CD14-positive monocyte (primary cell): ENCODE measurements around the gene SBF2. TPM values are rescaled to one million over a fixed set of nuclear protein-coding genes. Genes with fewer than 3 reads are reported as not detected.

Experiments used
- DNase-seq, 3 donors: peaks; one replicate each; pipeline ENCODE4 v3.0.0-alpha.2; 2011 to 2022
- H2AFZ ChIP-seq: 2 replicates; pipeline ENCODE4 v1.6.0; 2012; ENCODE audit warnings: mild to moderate bottlenecking, low read depth, low read length, inconsistent platforms; ENCODE audit not compliant: insufficient read depth, poor library complexity, severe bottlenecking
- H3K27ac ChIP-seq, 2 donors: 1 replicate in 1 of 2; 2 replicates in 1 of 2; pipeline ENCODE4 v1.5.1; 2012 to 2013; ENCODE audit warnings: low read length in 2 of 2, control low read depth in 1 of 2, inconsistent platforms in 1 of 2, low read depth in 1 of 2, mild to moderate bottlenecking in 1 of 2
- H3K27me3 ChIP-seq, 2 donors: one replicate each; pipeline versions ENCODE4 v1.6.0 to v1.6.1; 2011 to 2013; ENCODE audit warnings: low read length in 2 of 2; ENCODE audit not compliant: control insufficient read depth in 2 of 2, insufficient read depth in 2 of 2
- H3K36me3 ChIP-seq, 2 donors: replicated peaks in 1 of 2; 1 replicate in 1 of 2; 2 replicates in 1 of 2; pipeline versions ENCODE4 v1.5.1 to v1.6.1; 2012 to 2013; ENCODE audit warnings: low read length in 2 of 2, control low read depth in 1 of 2, inconsistent platforms in 1 of 2, mild to moderate bottlenecking in 1 of 2; ENCODE audit not compliant: insufficient read depth in 2 of 2, control insufficient read depth in 1 of 2
- H3K4me1 ChIP-seq, 2 donors: 1 replicate in 1 of 2; 2 replicates in 1 of 2; pipeline versions ENCODE4 v1.5.1 to v1.6.1; 2012 to 2013; ENCODE audit warnings: low read length in 2 of 2, control low read depth in 1 of 2, inconsistent platforms in 1 of 2, mild to moderate bottlenecking in 1 of 2, moderate library complexity in 1 of 2; ENCODE audit not compliant: insufficient read depth in 2 of 2, control insufficient read depth in 1 of 2
- H3K4me2 ChIP-seq: replicated peaks from 2 replicates; pipeline ENCODE3; 2012; ENCODE audit warnings: low read length, moderate library complexity, mild to moderate bottlenecking; ENCODE audit not compliant: poor library complexity, severe bottlenecking; ENCODE audit errors: extremely low read depth
- H3K4me3 ChIP-seq, 3 experiments: fragments of 200-600 bp in 1 of 3; sonication (generic) in 1 of 3; replicated peaks in 1 of 3; 1 replicate in 2 of 3; 2 replicates in 1 of 3; pipeline ENCODE4 v1.5.1; 2011 to 2013; ENCODE audit warnings: low read length in 3 of 3, mild to moderate bottlenecking in 3 of 3, control low read depth in 2 of 3, low read depth in 2 of 3, inconsistent platforms in 1 of 3, moderate library complexity in 1 of 3
- H3K79me2 ChIP-seq: 2 replicates; pipeline ENCODE4 v1.6.0; 2012; ENCODE audit warnings: mild to moderate bottlenecking, control low read depth, inconsistent platforms, low read length, moderate library complexity; ENCODE audit not compliant: insufficient read depth
- H3K9ac ChIP-seq: 2 replicates; pipeline ENCODE4 v1.6.0; 2017; ENCODE audit warnings: low read length, mild to moderate bottlenecking; ENCODE audit not compliant: insufficient read depth, poor library complexity, severe bottlenecking
- H3K9me3 ChIP-seq, 2 donors: replicated peaks in 1 of 2; 1 replicate in 1 of 2; 2 replicates in 1 of 2; pipeline versions ENCODE4 v1.5.1 to v1.6.1; 2012 to 2013; ENCODE audit warnings: low read length in 2 of 2, control low read depth in 1 of 2; ENCODE audit not compliant: control insufficient read depth in 1 of 2, insufficient read depth in 1 of 2
- H4K20me1 ChIP-seq: 2 replicates; pipeline ENCODE4 v1.6.0; 2012; ENCODE audit warnings: mild to moderate bottlenecking, low read length, control low read depth, moderate library complexity; ENCODE audit not compliant: insufficient read depth
- H3K27ac Mint-ChIP-seq, 7 donors: one replicate each; pipeline ENCODE4 v1.8.0; 2020; ENCODE audit warnings: mild to moderate bottlenecking in 7 of 7, mixed read lengths in 7 of 7, moderate library complexity in 6 of 7, inconsistent platforms in 2 of 7
- H3K27me3 Mint-ChIP-seq, 3 donors: one replicate each; pipeline ENCODE4 v1.8.0; 2021 to 2022; ENCODE audit warnings: low read depth in 3 of 3, mild to moderate bottlenecking in 3 of 3, mixed read lengths in 3 of 3, moderate library complexity in 3 of 3, inconsistent platforms in 1 of 3
- H3K36me3 Mint-ChIP-seq, 2 donors: one replicate each; pipeline ENCODE4 v1.8.0; 2020; ENCODE audit warnings: mixed read lengths in 2 of 2, inconsistent platforms in 1 of 2, mild to moderate bottlenecking in 1 of 2
- H3K4me1 Mint-ChIP-seq: one replicate; pipeline ENCODE4 v1.8.0; 2020; ENCODE audit warnings: mild to moderate bottlenecking, mixed read lengths
- H3K4me3 Mint-ChIP-seq, 2 donors: one replicate each; pipeline ENCODE4 v1.8.0; 2020; ENCODE audit warnings: mild to moderate bottlenecking in 2 of 2, mixed read lengths in 2 of 2, moderate library complexity in 1 of 2
- H3K9me3 Mint-ChIP-seq, 7 donors: one replicate each; pipeline ENCODE4 v1.8.0; 2020 to 2022; ENCODE audit warnings: mixed read lengths in 7 of 7, mild to moderate bottlenecking in 6 of 7, moderate library complexity in 6 of 7, inconsistent platforms in 2 of 7
- WGBS: methylation state at CpG from one replicate; pipeline ENCODE4 v1.1.5; 2013; ENCODE audit warnings: missing lambda C conversion rate; ENCODE audit not compliant: insufficient coverage; 5-methylcytosine and 5-hydroxymethylcytosine counted together
- intact Hi-C, 2 donors: fragments of 100-400 bp; cut with micrococcal nuclease; formaldehyde crosslinking; loops; one replicate each; pipeline versions ENCODE4 v1.15.0 to v1.15.1; 2023
- polyA plus RNA-seq, 3 donors: library from polyadenylated mRNA; depleted of rRNA in 1 of 3; unstranded in 2 of 3; stranded (reverse) in 1 of 3; fragments of 300-500 nt in 2 of 3; fragments of >200 nt in 1 of 3; fragmentation: Illumina TruSeq in 2 of 3; gene quantifications; 1 replicate in 2 of 3; 2 replicates in 1 of 3; pipeline ENCODE4 v1.2.3, GENCODE V29; 2012 to 2021
- TF ChIP-seq, protein P1 (sequence below): fragments of 200-600 bp; IDR thresholded peaks from one replicate; pipeline ENCODE4 v1.8.0; 2022; ENCODE audit warnings: antibody characterized with exemption, mild to moderate bottlenecking

The SBF2 gene
- polyA plus RNA-seq, 3 donors: 8.9 to 30.7 (median 16.4) TPM

DNA sequence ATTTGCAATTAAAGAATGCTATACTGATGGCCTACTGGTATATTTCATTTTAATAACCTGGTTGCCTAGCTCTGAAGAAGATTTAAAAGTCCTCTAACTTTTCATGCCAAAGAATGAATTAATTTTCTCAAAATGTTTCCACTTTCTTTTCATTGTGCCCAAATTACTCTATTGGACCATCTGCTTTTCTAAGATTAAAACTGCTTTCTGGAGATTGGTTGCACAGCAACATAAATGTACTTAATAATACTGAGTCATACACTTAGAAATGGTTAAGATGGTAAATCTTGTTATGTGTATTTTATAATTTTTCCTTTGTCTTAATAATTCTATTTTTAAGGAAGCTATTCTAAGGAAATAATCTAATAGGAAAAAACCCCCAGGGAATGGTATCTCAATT, 479.9 kb downstream of the SBF2 start:
- Mint-ChIP-seq H3K27me3 (peaks cover 0 to 2% (median 0%) of the 10 kb centered on the region in 3 donors), H3K27ac (no peak overlapping the region), H3K4me1 (no peaks in the 10 kb centered on the region), H3K4me3 (no peak overlapping the region), H3K36me3 (peaks cover 44 to 62% of the 10 kb centered on the region in 2 donors), H3K9me3 (no peaks in the 10 kb centered on the region)
- Histone ChIP-seq H2AFZ (no peak overlapping the region), H3K27me3 (no peaks in the 10 kb centered on the region), H3K9ac (no peak overlapping the region), H4K20me1 (no peaks in the 10 kb centered on the region), H3K4me3 (no peak overlapping the region), H3K79me2 (no peaks in the 10 kb centered on the region), H3K4me1 (no peaks in the 10 kb centered on the region), H3K27ac (no peak overlapping the region), H3K9me3 (no peaks in the 10 kb centered on the region), H3K36me3 (peaks cover 23 to 43% of the 10 kb centered on the region in 2 donors), H3K4me2 (no peak overlapping the region)
- intact Hi-C loops: no loop called here
- TF ChIP-seq, protein P1, sequence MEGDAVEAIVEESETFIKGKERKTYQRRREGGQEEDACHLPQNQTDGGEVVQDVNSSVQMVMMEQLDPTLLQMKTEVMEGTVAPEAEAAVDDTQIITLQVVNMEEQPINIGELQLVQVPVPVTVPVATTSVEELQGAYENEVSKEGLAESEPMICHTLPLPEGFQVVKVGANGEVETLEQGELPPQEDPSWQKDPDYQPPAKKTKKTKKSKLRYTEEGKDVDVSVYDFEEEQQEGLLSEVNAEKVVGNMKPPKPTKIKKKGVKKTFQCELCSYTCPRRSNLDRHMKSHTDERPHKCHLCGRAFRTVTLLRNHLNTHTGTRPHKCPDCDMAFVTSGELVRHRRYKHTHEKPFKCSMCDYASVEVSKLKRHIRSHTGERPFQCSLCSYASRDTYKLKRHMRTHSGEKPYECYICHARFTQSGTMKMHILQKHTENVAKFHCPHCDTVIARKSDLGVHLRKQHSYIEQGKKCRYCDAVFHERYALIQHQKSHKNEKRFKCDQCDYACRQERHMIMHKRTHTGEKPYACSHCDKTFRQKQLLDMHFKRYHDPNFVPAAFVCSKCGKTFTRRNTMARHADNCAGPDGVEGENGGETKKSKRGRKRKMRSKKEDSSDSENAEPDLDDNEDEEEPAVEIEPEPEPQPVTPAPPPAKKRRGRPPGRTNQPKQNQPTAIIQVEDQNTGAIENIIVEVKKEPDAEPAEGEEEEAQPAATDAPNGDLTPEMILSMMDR: no peak
- DNase-seq: no peak

DNA sequence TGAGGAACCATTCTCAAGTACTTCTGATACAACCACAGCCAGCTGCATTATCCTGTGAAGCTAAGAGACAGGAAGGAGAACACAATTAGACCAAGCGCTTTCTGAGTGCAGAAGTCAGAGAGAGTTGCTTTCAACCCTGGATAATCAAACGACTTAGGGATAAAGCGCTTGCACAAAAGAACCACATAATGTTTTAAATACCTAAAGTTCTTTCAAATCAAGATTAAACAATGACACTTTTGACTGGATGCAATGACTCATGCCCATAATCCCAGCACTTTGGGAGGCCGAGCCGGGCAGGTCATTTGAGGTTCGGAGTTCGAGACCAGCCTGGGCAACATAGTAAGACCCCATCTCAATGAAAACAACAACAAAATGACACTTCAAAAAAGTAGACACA, 485.1 kb downstream of the SBF2 start:
- Mint-ChIP-seq H3K4me3 (no peak overlapping the region), H3K27me3 (peaks cover 0 to 2% (median 0%) of the 10 kb centered on the region in 3 donors), H3K27ac (no peak overlapping the region), H3K4me1 (no peaks in the 10 kb centered on the region), H3K9me3 (no peaks in the 10 kb centered on the region), H3K36me3 (peaks cover 69 to 79% of the 10 kb centered on the region in 2 donors)
- Histone ChIP-seq H3K27me3 (no peaks in the 10 kb centered on the region), H3K27ac (no peak overlapping the region), H3K36me3 (peaks cover 47 to 73% of the 10 kb centered on the region in 2 donors), H3K4me1 (no peaks in the 10 kb centered on the region), H3K9ac (no peak overlapping the region), H3K9me3 (no peaks in the 10 kb centered on the region), H3K79me2 (no peaks in the 10 kb centered on the region), H4K20me1 (no peaks in the 10 kb centered on the region), H3K4me2 (no peak overlapping the region), H3K4me3 (no peak overlapping the region), H2AFZ (no peak overlapping the region)
- no peak for DNase-seq
- intact Hi-C loops: no loop called here
- TF ChIP-seq, protein P1: no peak
- WGBS: 96% methylated on average over 3 of the region's 7 CpGs
